Measurements from ENCODE around the gene TINAGL1. TPM values are rescaled to one million over a fixed set of nuclear protein-coding genes. Genes with fewer than 3 reads are reported as not detected.

The TINAGL1 gene, protein sequence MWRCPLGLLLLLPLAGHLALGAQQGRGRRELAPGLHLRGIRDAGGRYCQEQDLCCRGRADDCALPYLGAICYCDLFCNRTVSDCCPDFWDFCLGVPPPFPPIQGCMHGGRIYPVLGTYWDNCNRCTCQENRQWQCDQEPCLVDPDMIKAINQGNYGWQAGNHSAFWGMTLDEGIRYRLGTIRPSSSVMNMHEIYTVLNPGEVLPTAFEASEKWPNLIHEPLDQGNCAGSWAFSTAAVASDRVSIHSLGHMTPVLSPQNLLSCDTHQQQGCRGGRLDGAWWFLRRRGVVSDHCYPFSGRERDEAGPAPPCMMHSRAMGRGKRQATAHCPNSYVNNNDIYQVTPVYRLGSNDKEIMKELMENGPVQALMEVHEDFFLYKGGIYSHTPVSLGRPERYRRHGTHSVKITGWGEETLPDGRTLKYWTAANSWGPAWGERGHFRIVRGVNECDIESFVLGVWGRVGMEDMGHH
- 153 and 315 TPM in 2 replicates for total RNA-seq

DNA sequence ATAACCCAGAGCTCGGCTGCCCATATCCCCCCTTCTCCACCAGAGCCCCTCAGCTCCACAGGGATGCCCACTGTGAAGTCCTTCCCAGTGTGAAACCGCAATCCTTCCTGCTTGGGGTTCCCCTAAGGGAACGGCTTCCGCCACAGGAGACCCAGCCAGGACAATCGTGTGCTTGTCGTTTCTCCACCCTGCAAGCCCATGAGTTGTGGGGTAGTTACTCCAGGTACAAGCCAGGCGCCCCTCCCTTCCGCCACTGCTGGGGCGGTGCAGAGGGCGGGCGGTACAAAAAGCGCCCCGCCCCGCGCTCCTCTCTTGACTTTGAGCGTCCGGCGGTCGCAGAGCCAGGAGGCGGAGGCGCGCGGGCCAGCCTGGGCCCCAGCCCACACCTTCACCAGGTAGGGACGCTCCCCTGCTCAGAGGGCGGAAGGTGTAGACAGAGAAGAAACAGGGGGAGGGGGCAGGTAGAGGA, at the start of gene TINAGL1:
Gene TINAGL1 (plus strand): TSS at position 315 of the 469 bp plus-strand sequence. CDS start 634 bp downstream, outside the sequence.

DNA sequence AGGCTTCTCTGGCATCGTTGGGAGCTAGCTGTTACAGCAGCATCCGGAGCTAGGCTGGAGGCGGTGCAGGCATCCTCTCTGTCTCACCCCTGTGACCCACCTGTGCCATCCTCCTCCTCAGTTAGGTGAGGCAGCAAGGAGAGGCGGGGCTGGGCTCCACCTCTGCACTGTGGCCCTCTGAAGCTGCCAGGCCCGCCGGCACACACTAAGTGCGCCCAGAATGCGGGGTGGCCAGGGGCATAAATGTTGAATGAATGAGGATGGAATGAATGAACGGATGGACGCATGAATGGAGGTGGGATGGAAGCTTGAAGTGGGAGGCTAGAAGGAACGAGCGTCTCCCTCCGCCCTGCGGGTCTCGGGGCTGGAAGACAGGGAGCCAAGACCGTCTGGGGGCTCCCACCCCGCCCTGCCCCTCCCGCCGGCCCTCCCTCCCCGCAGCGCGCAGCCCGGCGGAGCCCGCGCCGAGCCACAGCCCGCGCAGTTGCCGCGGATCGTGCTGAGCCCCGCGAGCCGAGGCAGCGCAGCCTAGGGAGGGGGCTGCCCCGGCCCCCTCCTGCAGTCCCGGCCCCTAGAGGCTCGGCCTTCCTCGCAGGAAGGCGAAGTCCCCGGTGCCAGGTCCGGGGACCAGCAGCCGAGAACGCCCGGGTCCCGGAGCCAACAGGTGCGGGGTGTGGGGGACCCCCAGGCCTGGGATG, 41.1 kb downstream of the TINAGL1 start, which contains the start of gene HCRTR1:
Gene HCRTR1 (plus strand): TSS at position 472 of the 698 bp plus-strand sequence. CDS start 1,504 bp downstream, outside the sequence.

Other genes starting within 250 kb of the TINAGL1 start
- gene FABP3, start 203.4 kb upstream of the TINAGL1 start, total RNA-seq = 0.43 TPM in 1 of 2 replicates, not detected in the other
- 6.2 and 6.5 TPM in 2 replicates for gene SERINC2, start 163.3 kb upstream of the TINAGL1 start, total RNA-seq
- gene HCRTR1, start 41.2 kb downstream of the TINAGL1 start, total RNA-seq = 0.86 and 5.3 TPM in 2 replicates
- gene PEF1, start 68.4 kb downstream of the TINAGL1 start, total RNA-seq = 110 and 125 TPM in 2 replicates
- gene COL16A1, start 127.5 kb downstream of the TINAGL1 start, total RNA-seq = 0.26 and 0.87 TPM in 2 replicates
- 0.09 and 0.11 TPM in 2 replicates for gene ADGRB2, start 187.8 kb downstream of the TINAGL1 start, total RNA-seq
- gene SPOCD1, start 239.5 kb downstream of the TINAGL1 start, total RNA-seq = 0.86 and 2.1 TPM in 2 replicates

All from dermis lymphatic vessel endothelial cell (primary cell).